MV-4-11 (cell line): Measurements from ENCODE around the gene PDZK1IP1.
A peak's percentile ranks its signal among the peaks of the same experiment; 100 is the strongest.

Experiments used
- DNase-seq: peaks from one replicate; lab custom pipeline; 2025; lab: John Stamatoyannopoulos, UW

Gene PDZK1IP1

GRCh38 chr1:47189844-47190508 is at the start of gene PDZK1IP1:
PDZK1IP1 (minus strand) TSS chr1:47190036; CDS start chr1:47189932, 104 bp downstream.
- DNase-seq = no peak

GRCh38 chr1:47238935-47239592 is 49.2 kb upstream of the PDZK1IP1 start:
- DNase-seq = no peak

GRCh38 chr1:47235806-47236205 is 46.0 kb upstream of the PDZK1IP1 start:
- no peak for DNase-seq

- DNase-seq = no peak
Measured at GRCh38 chr1:47235241-47235681, 45.4 kb upstream of the PDZK1IP1 start.

- no peak for DNase-seq
Measured at GRCh38 chr1:47233186-47233585, 43.4 kb upstream of the PDZK1IP1 start.

GRCh38 chr1:47232187-47232874 is 42.5 kb upstream of the PDZK1IP1 start, which contains the start of gene TAL1:
TAL1 (minus strand) TSS chr1:47232225; CDS start chr1:47225888, 6,337 bp downstream.
- no peak for DNase-seq

GRCh38 chr1:47231301-47232186 is 41.7 kb upstream of the PDZK1IP1 start:
- DNase-seq = peak; percentile 85

GRCh38 chr1:47230692-47231300 is 41.0 kb upstream of the PDZK1IP1 start:
- no peak for DNase-seq

- no peak for DNase-seq
Measured at GRCh38 chr1:47229886-47230691, 40.3 kb upstream of the PDZK1IP1 start.

GRCh38 chr1:47229031-47229885 is 39.4 kb upstream of the PDZK1IP1 start:
- no peak for DNase-seq

- DNase-seq = no peak
Measured at GRCh38 chr1:47228644-47229030, 38.8 kb upstream of the PDZK1IP1 start.

- DNase-seq = no peak
Measured at GRCh38 chr1:47227341-47228232, 37.8 kb upstream of the PDZK1IP1 start.

GRCh38 chr1:47226839-47227215 is 37.0 kb upstream of the PDZK1IP1 start:
- no peak for DNase-seq

- no peak for DNase-seq
Measured at GRCh38 chr1:47226121-47226838, 36.4 kb upstream of the PDZK1IP1 start.

GRCh38 chr1:47225430-47226100 is 35.7 kb upstream of the PDZK1IP1 start:
- DNase-seq = no peak

GRCh38 chr1:47224676-47225399 is 35.0 kb upstream of the PDZK1IP1 start:
- DNase-seq = no peak
